Suppressor macrophage (primary cell): ENCODE data around the gene RELL1.
"Not testable (repeated sequence)": the region's sequence is repeated elsewhere in the genome, so short reads cannot be mapped to it uniquely, and the experiment has no call there.

Experiments
- DNase-seq, 4 experiments: peaks; one replicate each; pipeline ENCODE4 v3.0.0-alpha.2; 2020 to 2022

The RELL1 gene

GRCh38 chr4:37690976-37691375, 4.8 kb upstream of the RELL1 start:
- DNase-seq, result no peak

- DNase-seq, result peak in 3 of 4 experiments; percentile 42 to 58 (median 48)
Observed at GRCh38 chr4:37689353-37690095, 3.3 kb upstream of the RELL1 start.

GRCh38 chr4:37687681-37688080, 1.5 kb upstream of the RELL1 start:
- no peak for DNase-seq

- peak in 3 of 4 experiments; percentile 8 to 20 (median 20) for DNase-seq
Observed at GRCh38 chr4:37687194-37687562, 1.0 kb upstream of the RELL1 start.

- DNase-seq, result peak; percentile 40 to 69 (median 54)
Observed at GRCh38 chr4:37685823-37686372, 278 bp downstream of the RELL1 start.

- DNase-seq, result peak; percentile 67 to 81 (median 71)
Observed at GRCh38 chr4:37685161-37685822, 884 bp downstream of the RELL1 start.

- DNase-seq, result peak in 3 of 4 experiments; percentile 26 to 47 (median 32)
Observed at GRCh38 chr4:37684154-37684553, 2.0 kb downstream of the RELL1 start.

GRCh38 chr4:37682701-37683401, 3.3 kb downstream of the RELL1 start:
- peak; percentile 21 to 61 (median 32) for DNase-seq

- DNase-seq, result no peak
Observed at GRCh38 chr4:37680089-37680488, 6.1 kb downstream of the RELL1 start.

GRCh38 chr4:37679301-37679700, 6.9 kb downstream of the RELL1 start:
- no peak for DNase-seq

GRCh38 chr4:37678624-37679023, 7.6 kb downstream of the RELL1 start:
- no peak for DNase-seq

GRCh38 chr4:37675587-37676290, 10.4 kb downstream of the RELL1 start:
- DNase-seq, result no peak

GRCh38 chr4:37674439-37674838, 11.7 kb downstream of the RELL1 start:
- DNase-seq, result peak in 3 of 4 experiments; percentile 7 to 51 (median 35)

GRCh38 chr4:37673538-37674192, 12.5 kb downstream of the RELL1 start:
- peak in 3 of 4 experiments; percentile 29 to 44 (median 31) for DNase-seq

GRCh38 chr4:37671072-37671471, 15.1 kb downstream of the RELL1 start:
- DNase-seq, result no peak

- DNase-seq, result no peak
Observed at GRCh38 chr4:37670249-37670648, 15.9 kb downstream of the RELL1 start.

GRCh38 chr4:37669124-37669523, 17.1 kb downstream of the RELL1 start:
- not testable (repeated sequence) for DNase-seq

- no peak for DNase-seq
Observed at GRCh38 chr4:37667197-37668100, 18.7 kb downstream of the RELL1 start.

- peak; percentile 51 to 82 (median 76) for DNase-seq
Observed at GRCh38 chr4:37666625-37667071, 19.5 kb downstream of the RELL1 start.
